Measurements from ENCODE around the gene TFB2M.
A peak's percentile ranks its signal among the peaks of the same experiment; 100 is the strongest.

TFB2M gene

GRCh38 chr1:246512635-246513034 lies 53.4 kb downstream of the TFB2M start:
- no peak for DNase-seq (ENCODE audit: low read depth)

- no peak for DNase-seq (ENCODE audit: low read depth)
Measured at GRCh38 chr1:246512230-246512629, 53.8 kb downstream of the TFB2M start.

DNA sequence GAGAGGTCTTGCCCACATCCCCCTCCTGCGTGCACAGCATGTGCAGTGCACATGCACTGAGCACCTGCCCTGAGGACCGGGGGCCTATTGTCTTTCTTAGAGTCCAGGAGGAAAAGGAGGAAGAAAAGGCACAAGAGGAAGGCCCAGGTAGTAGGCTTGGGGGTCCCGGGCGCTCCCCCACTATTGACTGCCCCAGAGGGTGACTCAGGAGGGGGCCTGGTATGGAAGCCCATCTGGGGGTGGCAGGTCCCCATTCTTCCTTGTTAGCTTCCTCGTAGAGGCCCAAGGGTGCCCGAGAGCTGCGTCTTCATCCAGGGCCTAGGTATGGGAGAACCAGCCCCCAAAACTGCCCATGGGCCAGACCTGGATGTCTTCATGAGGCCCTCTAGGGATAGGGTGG lies 54.9 kb downstream of the TFB2M start:
- no peak for DNase-seq (ENCODE audit: low read depth)

- no peak for DNase-seq (ENCODE audit: low read depth)
Measured at GRCh38 chr1:246510147-246511030, 55.7 kb downstream of the TFB2M start.

GRCh38 chr1:246508897-246509688 lies 57.0 kb downstream of the TFB2M start:
- no peak for DNase-seq (ENCODE audit: low read depth)

DNA sequence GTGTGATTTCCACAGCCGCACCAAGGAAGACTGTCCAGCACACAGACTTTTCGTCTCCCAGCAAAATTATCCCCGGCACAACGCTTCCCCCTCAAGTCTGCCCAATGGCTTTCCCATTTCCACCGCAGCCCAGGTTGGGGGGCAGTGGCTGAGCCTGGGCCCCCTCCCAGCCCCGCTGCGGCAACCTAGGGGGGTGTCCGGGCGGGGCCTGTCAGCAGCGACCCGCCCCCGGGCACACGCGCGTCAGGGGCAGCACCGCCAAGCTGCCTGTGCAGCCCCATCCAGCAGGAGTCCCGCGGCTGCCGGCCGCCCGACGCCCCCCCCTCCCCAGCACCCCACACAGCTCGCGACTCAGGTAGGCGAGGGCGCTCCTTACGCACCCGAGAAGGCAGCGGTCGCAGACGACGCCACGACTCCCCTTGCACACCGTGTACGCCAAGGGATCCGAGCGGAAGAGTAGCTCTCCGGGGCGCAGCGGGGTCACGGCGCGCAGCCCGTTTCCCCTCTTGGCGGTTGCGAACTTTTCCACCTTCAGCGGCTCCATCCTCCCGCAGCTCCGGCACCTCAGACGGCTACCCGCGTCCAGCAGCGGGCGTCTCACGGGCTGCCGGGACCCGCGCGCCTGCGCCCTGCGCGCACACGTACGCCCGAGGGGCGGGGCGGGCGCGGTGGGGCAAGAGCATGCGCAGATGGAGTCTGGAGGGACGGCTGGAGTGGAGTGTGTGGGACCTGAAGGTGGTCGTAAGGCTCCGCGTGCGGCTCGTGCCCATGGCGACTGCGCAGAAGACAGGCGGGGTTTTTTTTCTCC lies 59.2 kb downstream of the TFB2M start, which contains the start of gene SMYD3:
SMYD3 (minus strand) TSS at position 606 of the 808 bp plus-strand sequence.
- DNase-seq (ENCODE audit: low read depth) = peak; percentile 63

- DNase-seq (ENCODE audit: low read depth) = no peak
Measured at GRCh38 chr1:246506367-246506673, 59.7 kb downstream of the TFB2M start.

DNA sequence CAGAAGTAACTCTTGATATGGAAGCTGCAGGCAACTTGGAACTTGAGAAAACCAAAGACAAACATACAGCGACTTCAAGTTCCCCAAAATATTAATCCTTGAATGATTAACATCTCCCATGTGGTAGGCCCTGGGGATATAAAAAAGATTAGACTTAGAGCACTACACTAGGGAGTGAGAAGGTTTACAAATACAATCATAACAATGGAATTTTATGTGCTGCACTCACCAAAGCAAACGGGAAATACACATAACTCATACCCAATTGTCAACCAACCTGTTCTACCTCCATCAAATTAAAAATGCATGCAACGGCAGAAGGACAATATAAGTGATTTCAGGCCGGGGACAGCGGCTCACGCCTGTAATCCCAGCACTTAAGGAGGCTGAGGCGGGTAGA lies 62.7 kb downstream of the TFB2M start:
- no peak for DNase-seq (ENCODE audit: low read depth)

- no peak for DNase-seq (ENCODE audit: low read depth)
Measured at GRCh38 chr1:246497331-246497915, 68.6 kb downstream of the TFB2M start.

DNA sequence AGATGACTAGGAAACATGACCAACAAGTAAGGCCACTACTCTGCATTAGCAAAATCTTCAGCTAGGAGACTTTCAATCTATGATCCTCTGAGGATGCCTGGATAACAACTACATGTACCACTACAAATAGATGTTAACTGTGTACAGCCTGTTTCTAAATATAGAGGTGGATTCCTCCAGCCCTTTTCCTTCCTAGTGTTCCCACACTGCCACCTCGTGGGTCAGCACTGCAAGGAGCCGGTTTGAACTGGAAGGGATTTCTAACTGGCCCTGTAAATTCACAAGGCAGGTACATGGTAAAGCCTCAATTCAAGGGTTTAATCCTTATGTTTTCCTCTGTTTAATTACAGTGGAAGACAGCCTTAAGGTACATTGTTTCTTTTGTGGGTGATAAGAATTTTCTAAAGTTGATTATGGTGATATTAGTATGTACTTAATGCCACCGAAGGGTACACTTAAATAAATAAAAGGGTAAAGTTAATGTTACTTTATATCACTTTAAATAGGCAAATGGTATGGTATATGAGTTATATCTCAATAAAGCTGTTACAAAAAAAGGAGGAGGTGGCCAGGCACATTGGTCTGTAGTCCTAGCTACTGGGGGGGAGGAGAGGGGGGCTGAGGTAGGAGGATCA lies 73.3 kb downstream of the TFB2M start:
- peak; percentile 29 for DNase-seq (ENCODE audit: low read depth)

DNA sequence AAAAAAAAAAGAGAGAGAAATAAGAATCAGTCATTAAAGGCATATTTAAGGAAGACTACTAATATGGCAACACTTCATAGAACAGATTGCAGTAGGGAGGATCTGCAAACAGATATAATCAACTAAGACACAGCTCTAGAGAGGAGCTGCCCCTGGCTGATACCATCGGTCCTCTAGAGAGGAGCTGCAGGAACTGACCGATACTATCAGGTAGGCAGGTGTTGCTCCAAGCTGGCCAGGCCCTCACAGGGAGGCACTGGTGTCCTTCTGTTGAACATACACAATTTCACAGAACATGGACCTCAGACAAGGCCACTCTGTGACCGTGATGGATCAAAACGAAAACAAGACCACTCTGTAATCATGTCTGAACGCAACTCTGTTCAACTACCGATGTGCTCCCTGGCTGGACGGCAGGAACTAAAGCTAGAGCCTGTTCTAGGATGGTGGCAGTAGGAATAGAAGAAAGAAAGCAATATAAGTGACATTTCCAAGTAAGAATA lies 74.5 kb downstream of the TFB2M start:
- no peak for DNase-seq (ENCODE audit: low read depth)

Measured in activated T-cell treated with anti-CD3 and anti-CD28 coated beads for 24 hours (primary cell).